ENCODE results near the gene VWA1. TPM values are rescaled to one million over a fixed set of nuclear protein-coding genes. Genes with fewer than 3 reads are reported as not detected.
"Not testable (repeated sequence)": the region's sequence is repeated elsewhere in the genome, so short reads cannot be mapped to it uniquely, and the experiment has no call there.

The VWA1 gene
- total RNA-seq, 3 donors from 2014 or later = 13.0 to 44.8 (median 35.7) TPM

- no peaks in the 10 kb centered on the region for H3K27me3 ChIP-seq
- H3K4me1 ChIP-seq = peaks cover 5 to 7% of the 10 kb centered on the region in 2 donors
- H3K36me3 ChIP-seq = no peaks in the 10 kb centered on the region
- TF ChIP-seq POLR2AphosphoS5 (IDR thresholded peaks at IDR 0.05) (no peak), CTCF (IDR thresholded peaks at IDR 0.05) (no peak), POLR2A (IDR thresholded peaks at IDR 0.05) (no peak)
- intact Hi-C loops (cut with DNase I; ENCODE audit: low total_unique reads) = no loop called here
- H3K4me3 ChIP-seq = peak overlapping the region; percentile 87 to 97 (median 96)
- H3K27ac ChIP-seq = peak overlapping the region; percentile 89 to 91
- no peaks in the 10 kb centered on the region for H3K9me3 ChIP-seq
- DNase-seq (ENCODE audit: low spot score in 2 of 2) = no peak
These were observed 29.2 kb upstream of the VWA1 start for GRCh38 chr1:1406101-1406820.

GRCh38 chr1:1406821-1407635 is 28.5 kb upstream of the VWA1 start, which contains the start of gene MRPL20:
Gene MRPL20 (minus strand): TSS chr1:1407293. CDS start chr1:1407217, 76 bp downstream.
- peak; percentile 92 to 94 for DNase-seq (ENCODE audit: low spot score in 2 of 2)
- H3K27me3 ChIP-seq = no peaks in the 10 kb centered on the region
- TF ChIP-seq POLR2AphosphoS5 (IDR thresholded peaks at IDR 0.05) (peak; percentile 96 to 97 (median 97)), CTCF (IDR thresholded peaks at IDR 0.05) (no peak), POLR2A (IDR thresholded peaks at IDR 0.05) (peak; percentile 70)
- intact Hi-C loops (cut with DNase I; ENCODE audit: low total_unique reads) = no loop called here
- H3K9me3 ChIP-seq = no peaks in the 10 kb centered on the region
- peak within 1 kb of the TSS; percentile 87 to 97 (median 96) for H3K4me3 ChIP-seq
- no peaks in the 10 kb centered on the region for H3K36me3 ChIP-seq
- peaks cover 5 to 7% of the 10 kb centered on the region in 2 donors for H3K4me1 ChIP-seq
- H3K27ac ChIP-seq = peak within 1 kb of the TSS; percentile 89 to 91

GRCh38 chr1:1407636-1408318 is 27.7 kb upstream of the VWA1 start:
- no peak for TF ChIP-seq POLR2AphosphoS5 (IDR thresholded peaks at IDR 0.05)
- TF ChIP-seq POLR2A (IDR thresholded peaks at IDR 0.05) = no peak
- TF ChIP-seq CTCF (IDR thresholded peaks at IDR 0.05) = no peak
- Histone ChIP-seq H3K4me1 (peaks cover 5 to 7% of the 10 kb centered on the region in 2 donors), H3K27ac (peak overlapping the region; percentile 89 to 91), H3K4me3 (peak overlapping the region; percentile 87 to 97 (median 96)), H3K9me3 (no peaks in the 10 kb centered on the region), H3K27me3 (no peaks in the 10 kb centered on the region), H3K36me3 (no peaks in the 10 kb centered on the region)
- intact Hi-C loops (cut with DNase I; ENCODE audit: low total_unique reads) = no loop called here
- DNase-seq (ENCODE audit: low spot score in 2 of 2) = no peak

GRCh38 chr1:1410238-1410637 is 25.3 kb upstream of the VWA1 start:
- H3K4me1 ChIP-seq; DNase-seq (ENCODE audit: low spot score in 2 of 2); intact Hi-C loops (cut with DNase I; ENCODE audit: low total_unique reads); H3K27me3 ChIP-seq; H3K27ac ChIP-seq; H3K36me3 ChIP-seq; H3K9me3 ChIP-seq; H3K4me3 ChIP-seq: not testable (repeated sequence)

- Histone ChIP-seq H3K36me3 (no peaks in the 10 kb centered on the region), H3K4me1 (no peaks in the 10 kb centered on the region), H3K27ac (no peak overlapping the region), H3K9me3 (no peaks in the 10 kb centered on the region), H3K27me3 (no peaks in the 10 kb centered on the region), H3K4me3 (no peak overlapping the region)
- DNase-seq (ENCODE audit: low spot score in 2 of 2) = no peak
- intact Hi-C loops (cut with DNase I; ENCODE audit: low total_unique reads) = no loop called here
- TF ChIP-seq POLR2A (IDR thresholded peaks at IDR 0.05) = no peak
These were observed 23.9 kb upstream of the VWA1 start for GRCh38 chr1:1411626-1412025.

- H3K4me1 ChIP-seq; H3K4me3 ChIP-seq; H3K27ac ChIP-seq; H3K27me3 ChIP-seq; DNase-seq (ENCODE audit: low spot score in 2 of 2); H3K9me3 ChIP-seq; H3K36me3 ChIP-seq; intact Hi-C loops (cut with DNase I; ENCODE audit: low total_unique reads): not testable (repeated sequence)
These were observed 23.1 kb upstream of the VWA1 start for GRCh38 chr1:1412311-1412902.

Measured in breast epithelium (tissue), 4 donors.